GM15510 (cell line): ENCODE data around the gene PRR15L.
A peak's percentile ranks its signal among the peaks of the same experiment; 100 is the strongest.

ENCODE experiments used
- POLR2A ChIP-seq: IDR thresholded peaks from 3 replicates; pipeline ENCODE4 v1.6.1; 2011; ENCODE audit warnings: borderline replicate concordance; ENCODE audit not compliant: insufficient read length; ENCODE audit errors: extremely low read depth

Gene PRR15L

GRCh38 chr17:47975189-47975822 lies 17.6 kb upstream of the PRR15L start:
- no peak for TF ChIP-seq POLR2A

DNA sequence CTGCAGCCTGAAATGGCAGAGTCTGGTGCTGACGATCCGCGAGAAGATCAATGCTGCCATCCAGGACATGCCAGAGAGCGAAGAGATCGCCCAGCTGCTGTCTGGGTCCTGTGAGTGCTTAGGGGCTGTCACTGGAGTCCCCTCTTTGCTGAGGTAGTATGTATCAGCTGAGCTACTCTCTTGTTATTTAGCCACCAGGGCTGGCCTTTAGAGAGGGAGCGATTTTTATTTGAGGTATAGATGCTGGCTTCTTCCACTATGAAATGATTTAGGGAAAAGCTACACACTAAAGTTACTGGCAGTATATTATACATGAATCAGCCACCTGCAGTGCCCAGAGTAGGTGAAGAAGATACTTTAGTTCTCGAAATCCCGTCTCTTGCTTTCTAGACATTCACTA lies 15.9 kb upstream of the PRR15L start:
- TF ChIP-seq POLR2A, result no peak

DNA sequence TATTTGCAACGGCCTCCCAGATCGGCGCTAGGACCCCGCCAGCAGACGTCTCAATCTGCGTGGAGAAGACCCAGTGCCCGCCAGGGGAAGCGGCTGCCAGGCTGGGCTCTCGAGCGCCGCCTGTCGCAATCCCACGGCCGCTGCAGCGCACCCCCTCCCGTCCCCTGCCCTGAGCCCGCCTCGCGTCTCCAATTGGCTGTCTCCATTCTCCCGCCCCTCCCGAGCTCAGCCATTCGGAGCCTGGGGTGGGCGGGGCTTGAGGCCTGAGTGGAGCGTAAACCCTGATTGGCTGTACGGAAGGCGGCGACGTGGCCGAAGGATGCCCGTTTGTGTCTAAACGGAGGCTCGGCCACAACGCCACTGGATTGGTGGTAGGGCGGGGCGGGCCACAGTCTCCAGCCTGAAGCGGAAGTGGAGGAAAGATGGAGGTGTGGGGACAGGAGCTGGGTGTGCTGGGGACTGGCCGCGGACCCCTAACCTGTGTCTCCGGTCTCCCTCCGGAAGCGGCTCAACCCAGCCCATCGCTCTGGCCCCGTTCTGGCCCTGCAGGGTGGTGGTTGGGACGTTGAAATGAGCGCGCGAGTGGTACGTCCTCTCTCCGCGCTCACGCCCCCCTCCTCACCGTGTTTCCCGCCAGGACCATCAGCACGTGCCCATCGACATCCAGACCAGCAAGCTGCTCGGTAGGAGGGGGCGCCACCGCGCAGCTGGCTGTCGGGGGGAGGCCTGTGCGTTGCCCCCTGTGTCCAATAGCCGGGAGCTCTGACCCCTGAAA lies 13.2 kb upstream of the PRR15L start, which contains the start of gene CDK5RAP3:
TSS of gene CDK5RAP3 (plus strand) at position 389 of the 775 bp plus-strand sequence. CDS start at position 423, 34 bp downstream.
- TF ChIP-seq POLR2A, result peak; percentile 84

GRCh38 chr17:47969930-47970724 lies 12.4 kb upstream of the PRR15L start:
- no peak for TF ChIP-seq POLR2A

DNA sequence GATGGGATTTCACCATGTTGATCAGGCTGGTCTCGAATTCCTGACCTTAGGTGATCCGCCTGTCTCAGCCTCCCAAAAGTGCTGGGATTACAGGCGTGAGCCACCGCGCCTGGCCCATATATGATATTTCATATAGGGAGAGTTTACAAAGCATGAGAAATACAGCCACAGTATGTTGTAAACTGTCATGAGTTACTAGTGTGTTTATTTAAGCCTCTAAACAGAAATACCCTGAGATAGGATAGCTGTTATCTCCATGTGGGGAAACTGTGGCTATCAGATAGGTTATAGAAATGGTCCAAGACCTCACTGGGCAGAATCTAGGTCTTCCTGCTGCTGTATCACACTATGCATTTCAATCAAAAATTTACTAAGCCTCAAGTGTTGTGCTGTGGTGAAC lies 11.2 kb upstream of the PRR15L start:
- TF ChIP-seq POLR2A, result no peak

DNA sequence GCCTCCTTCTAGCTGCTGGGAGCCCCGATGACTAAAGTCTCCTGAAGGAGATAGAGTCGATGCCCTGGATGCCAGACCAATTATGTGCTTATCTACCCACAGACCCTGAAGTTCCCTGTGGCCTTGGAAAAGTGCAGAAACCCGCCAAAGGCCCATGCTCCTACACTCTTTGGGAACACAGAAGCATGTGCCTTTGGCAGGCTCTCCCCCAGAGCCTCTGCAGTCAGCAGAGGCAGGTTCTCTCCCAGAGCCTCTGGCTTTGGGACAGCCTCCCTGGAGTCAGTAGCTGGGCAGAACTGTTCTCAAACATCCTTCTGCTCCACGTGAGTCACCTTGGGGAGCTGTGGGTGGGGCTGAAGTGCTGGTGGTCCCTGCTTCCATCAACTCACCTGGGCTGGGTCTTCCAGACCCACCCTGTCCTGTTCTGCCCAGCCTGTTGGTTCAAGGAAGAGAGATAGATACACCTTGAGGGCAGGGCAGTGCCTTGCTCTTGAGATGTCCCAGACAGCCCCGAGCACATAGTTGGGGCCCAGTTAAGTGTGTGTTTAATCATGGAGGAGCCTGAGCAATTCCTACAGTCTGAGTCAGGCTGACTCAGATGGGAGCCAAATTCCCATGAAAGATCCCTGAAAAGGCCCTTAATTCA lies 10.0 kb upstream of the PRR15L start:
- TF ChIP-seq POLR2A, result no peak

- no peak for TF ChIP-seq POLR2A
These were observed 8.4 kb upstream of the PRR15L start for GRCh38 chr17:47966079-47966519.

DNA sequence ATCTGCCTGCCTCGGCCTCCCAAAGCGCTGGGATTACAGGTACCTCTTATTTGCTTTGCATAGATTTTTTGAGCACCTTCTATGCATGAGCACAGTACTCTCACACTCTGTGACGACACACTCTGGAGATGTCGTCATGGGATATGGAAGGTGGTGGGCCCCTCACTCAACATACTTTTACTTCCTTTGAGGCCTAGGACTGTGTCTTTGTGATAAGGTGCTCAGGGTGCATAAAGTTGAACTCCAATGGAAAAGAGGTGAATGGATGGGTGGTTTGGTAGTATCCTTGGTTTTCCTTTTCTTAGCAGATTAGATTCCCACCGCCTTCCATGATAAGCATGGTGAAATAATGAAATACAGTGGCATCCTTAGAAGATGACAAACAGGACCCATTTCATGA lies 7.2 kb upstream of the PRR15L start:
- no peak for TF ChIP-seq POLR2A

DNA sequence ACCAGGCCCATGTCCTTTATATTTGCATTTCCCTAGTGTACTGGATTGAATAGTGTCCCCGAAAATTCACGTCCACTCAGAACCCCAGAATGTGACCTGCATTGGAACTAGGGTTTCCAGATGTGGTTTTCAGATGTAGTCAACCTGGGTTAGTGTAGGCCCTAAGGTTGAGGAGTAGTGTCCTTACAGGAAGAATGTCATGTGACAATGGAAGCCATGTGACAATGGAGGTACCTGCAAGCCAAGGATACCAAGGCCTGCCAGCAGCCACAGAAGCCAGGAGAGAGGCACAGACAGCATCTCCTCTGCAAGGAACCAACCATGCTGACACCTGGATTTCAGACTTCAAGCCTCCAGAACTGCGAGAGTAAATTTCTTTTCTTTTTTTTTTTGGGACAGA lies 5.2 kb upstream of the PRR15L start:
- TF ChIP-seq POLR2A, result no peak

GRCh38 chr17:47961406-47961805 lies 3.7 kb upstream of the PRR15L start:
- TF ChIP-seq POLR2A, result no peak

- no peak for TF ChIP-seq POLR2A
These were observed 2.4 kb upstream of the PRR15L start for GRCh38 chr17:47959825-47960655.

GRCh38 chr17:47956791-47957590 lies 692 bp downstream of the PRR15L start:
- no peak for TF ChIP-seq POLR2A
